GM12874 (cell line): Measurements from ENCODE around the gene UBE3D.

Source experiments
- TF ChIP-seq, protein P1 (sequence below): IDR thresholded peaks from 2 replicates; pipeline ENCODE4 v1.5.1; 2011; ENCODE audit warnings: low read depth, mild to moderate bottlenecking, control low read depth, low read length, moderate library complexity; ENCODE audit not compliant: insufficient read depth

The UBE3D gene

DNA sequence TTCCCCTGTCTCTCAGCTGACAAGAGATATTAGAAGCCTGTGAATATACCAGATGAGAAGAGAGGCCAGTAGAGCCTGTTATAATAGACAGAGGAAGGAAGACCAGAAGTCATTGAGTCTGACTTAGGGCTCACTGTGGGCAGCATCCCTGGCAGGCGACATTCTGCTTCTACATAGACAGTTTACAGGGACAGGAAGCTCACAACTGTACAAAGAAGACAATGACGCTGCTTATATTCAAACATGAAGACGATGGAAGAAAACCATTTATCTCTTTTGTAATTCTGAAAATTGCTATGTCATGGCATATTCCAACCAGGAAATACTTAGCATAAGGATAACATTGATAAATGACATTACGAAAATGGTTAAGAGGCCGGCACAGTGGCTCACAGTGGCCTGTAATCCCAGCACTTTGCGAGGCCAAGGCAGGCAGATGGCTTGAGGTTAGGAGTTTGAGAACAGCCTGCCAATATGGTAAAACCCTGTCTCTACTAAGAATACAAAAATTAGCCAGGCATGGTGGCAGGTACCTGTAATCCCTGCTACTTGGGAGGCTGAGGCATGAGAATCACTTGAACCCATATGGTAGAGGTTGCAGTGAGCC is 170.9 kb downstream of the UBE3D start:
- TF ChIP-seq, protein P1, sequence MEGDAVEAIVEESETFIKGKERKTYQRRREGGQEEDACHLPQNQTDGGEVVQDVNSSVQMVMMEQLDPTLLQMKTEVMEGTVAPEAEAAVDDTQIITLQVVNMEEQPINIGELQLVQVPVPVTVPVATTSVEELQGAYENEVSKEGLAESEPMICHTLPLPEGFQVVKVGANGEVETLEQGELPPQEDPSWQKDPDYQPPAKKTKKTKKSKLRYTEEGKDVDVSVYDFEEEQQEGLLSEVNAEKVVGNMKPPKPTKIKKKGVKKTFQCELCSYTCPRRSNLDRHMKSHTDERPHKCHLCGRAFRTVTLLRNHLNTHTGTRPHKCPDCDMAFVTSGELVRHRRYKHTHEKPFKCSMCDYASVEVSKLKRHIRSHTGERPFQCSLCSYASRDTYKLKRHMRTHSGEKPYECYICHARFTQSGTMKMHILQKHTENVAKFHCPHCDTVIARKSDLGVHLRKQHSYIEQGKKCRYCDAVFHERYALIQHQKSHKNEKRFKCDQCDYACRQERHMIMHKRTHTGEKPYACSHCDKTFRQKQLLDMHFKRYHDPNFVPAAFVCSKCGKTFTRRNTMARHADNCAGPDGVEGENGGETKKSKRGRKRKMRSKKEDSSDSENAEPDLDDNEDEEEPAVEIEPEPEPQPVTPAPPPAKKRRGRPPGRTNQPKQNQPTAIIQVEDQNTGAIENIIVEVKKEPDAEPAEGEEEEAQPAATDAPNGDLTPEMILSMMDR: no peak

DNA sequence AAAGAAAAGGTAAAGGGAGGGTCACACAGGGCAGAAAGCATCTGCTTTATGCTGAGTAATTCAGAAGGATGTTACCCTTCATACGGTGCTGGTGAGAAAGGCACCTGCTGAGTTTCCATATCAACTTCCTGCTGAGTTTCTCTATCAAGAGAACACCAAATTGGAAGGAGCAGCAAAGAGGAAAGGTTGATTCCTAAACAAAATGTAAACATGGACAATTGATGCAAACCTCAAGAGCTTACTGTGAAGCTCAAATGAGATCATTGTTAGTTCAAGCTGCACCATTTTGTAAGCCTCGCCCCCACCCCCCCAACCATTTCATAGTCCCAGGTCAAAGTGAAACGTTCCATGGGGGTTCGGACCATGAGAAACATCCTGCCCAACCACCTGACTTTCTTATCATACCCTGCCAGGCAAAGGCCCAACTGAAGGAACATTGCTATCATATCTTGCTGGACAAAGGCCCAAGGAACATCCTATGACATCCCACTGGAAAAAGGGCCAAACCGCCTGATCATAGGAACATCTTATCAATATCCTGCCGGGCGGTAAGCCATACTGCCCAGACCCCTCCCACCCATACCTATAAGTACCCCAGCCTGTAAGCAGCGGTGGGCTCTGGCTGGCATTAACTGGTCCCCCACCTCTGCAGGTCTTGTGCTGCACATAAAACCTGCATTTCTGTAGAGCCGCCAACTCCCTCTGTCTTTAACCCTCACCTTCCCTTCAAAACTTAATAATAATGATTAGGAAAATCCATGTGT is 171.6 kb downstream of the UBE3D start:
- TF ChIP-seq, protein P1: no peak

DNA sequence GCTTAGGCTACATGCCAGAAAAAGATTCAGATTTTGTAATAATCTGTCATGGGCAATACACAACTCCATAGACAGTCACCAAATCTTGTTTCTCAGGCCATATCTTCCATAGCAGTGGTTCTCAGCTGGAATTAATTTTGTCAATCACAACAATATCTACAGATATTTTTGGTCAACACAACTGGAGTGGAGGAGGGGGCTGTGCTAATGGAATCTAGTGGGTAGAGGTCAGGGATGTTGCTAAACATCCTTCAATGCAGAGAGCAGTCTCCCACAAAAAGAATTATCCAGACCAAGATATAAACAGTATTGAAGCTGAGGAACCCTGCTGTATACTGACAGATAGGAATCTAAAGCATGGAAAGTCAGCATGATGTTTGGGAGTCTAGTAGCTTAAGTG is 174.6 kb downstream of the UBE3D start:
- TF ChIP-seq, protein P1: no peak

DNA sequence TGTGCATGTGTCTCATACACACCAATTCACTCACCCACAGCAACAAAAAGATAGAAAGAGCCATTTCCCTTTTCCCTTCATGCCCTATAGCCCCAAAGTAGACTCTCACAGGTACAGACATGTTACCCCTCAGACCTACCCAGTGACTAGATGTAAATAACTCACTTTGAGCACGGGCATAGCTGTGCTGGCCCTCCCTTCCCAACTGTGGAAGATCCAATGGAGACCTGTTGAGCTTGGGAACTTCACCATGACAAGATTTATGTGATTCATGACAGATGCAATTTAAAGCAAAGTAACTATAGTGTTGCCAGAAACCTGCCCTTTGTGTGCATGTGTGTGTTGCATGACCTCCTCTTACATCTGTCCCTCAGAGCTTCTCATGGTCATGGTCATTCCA is 175.4 kb downstream of the UBE3D start:
- TF ChIP-seq, protein P1: no peak

DNA sequence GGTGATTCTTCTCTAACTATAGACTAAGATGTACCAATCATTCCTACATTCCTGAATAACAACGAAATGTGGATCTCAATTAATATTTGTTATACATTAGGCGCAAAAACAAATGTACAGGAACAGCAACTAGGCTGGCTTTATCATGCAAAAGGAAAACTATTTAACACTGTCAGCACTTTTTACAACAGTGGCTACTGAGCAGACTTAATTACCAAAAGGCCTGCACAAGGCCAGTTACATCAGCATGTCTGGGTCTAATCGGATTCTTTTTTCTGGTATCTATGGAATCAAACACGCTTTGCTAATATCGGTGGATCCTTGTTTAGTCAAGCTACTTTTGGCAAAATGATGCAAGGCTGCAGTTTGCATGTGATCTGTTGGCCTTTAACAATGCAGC is 176.5 kb downstream of the UBE3D start:
- TF ChIP-seq, protein P1: no peak

DNA sequence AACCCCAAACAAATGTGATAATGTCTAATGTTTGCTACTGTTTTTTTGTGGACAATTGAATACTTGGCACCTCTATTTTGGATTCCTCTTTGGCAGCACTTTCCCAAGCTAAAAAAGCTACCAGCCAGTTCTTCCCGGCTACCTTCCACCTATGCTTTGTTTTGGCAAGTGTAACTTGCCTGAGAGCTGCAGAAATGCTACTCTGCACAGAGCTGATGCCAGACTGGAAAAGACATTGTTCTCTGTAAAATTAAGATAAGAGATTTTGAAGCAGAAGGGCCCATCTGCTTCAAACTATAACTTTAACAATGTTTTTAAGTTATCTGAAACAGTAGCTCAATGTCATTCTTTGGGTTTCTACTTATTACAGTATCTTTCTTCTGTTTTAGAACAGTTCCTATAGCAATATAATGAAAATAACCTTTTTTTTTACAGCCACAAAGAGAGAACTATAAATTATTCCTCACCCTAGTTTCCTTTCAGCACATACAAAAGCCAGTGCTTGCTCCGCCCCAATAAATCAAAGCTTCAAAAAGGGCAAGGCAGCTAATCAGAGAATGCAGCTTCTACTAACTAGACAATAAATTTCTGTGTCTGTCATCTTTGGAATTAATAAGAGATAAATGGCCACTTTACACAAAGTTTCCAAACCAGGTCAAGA is 183.1 kb downstream of the UBE3D start:
- TF ChIP-seq, protein P1: no peak

DNA sequence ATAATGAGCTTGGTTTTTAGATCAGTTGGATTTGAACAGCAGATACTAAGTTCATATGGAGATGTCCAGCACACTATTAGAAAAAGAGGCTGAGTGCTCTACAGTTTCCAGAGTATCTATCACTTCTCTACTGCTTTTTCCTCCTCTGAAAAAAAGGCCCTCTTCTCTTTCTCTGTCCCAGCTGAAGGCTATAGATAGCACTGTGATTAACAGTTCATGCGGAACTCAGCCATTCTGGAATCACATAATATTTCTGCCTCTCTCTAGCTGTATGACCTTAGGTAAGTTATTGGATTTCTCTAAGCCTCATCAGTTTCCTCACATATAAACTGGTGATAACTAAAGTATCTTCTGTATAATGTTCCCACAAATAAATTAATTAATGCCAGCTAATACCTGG is 184.1 kb downstream of the UBE3D start:
- TF ChIP-seq, protein P1: no peak
